ENCODE data around the gene DSCAM.

- TF ChIP-seq CTCF (IDR thresholded peaks at IDR 0.05) (no peak), POLR2A (IDR thresholded peaks at IDR 0.05) (no peak)
These were observed 780.7 kb downstream of the DSCAM start for GRCh38 chr21:40066221-40066620.

Measured in uterus (tissue), 2 donors.